HepG2 (cell line): ENCODE data around the gene P2RX1. TPM values are rescaled to one million over a fixed set of nuclear protein-coding genes. Genes with fewer than 3 reads are reported as not detected.
A peak's percentile ranks its signal among the peaks of the same experiment; 100 is the strongest.

Experiments
- ASH2L ChIP-seq: fragments of 300-600, 200-600 bp; sonication (generic); IDR thresholded peaks from 2 replicates; pipeline ENCODE4 v1.7.0; 2017; ENCODE audit warnings: low read depth, mild to moderate bottlenecking, moderate library complexity, mixed read lengths, low read length; ENCODE audit not compliant: insufficient read length
- BHLHE40 ChIP-seq: IDR thresholded peaks from 2 replicates; pipeline ENCODE4 v1.6.1; 2011; ENCODE audit warnings: low read length, improper control_type of control experiment
- FOXA1 ChIP-seq, 2 experiments: fragments of 450-650 bp in 1 of 2; sonication (generic) in 1 of 2; formaldehyde crosslinking in 1 of 2; IDR thresholded peaks; 2 replicates each; pipeline versions ENCODE4 v1.4.0 to v1.6.1; 2016 to 2020; ENCODE audit warnings: missing genetic modification reagents in 1 of 2
- FOXA3 ChIP-seq: IDR thresholded peaks from 2 replicates; pipeline ENCODE4 v1.6.1; 2016; ENCODE audit warnings: missing genetic modification reagents, missing compliant biosample characterization
- JUN ChIP-seq: sonication (generic); formaldehyde crosslinking; IDR thresholded peaks from 2 replicates; pipeline ENCODE4 v1.4.0; 2020; ENCODE audit warnings: mild to moderate bottlenecking, missing genetic modification reagents
- KLF6 ChIP-seq: IDR thresholded peaks from 2 replicates; pipeline ENCODE4 v1.8.0; 2016; ENCODE audit warnings: missing biosample characterization, missing genetic modification reagents
- LCORL ChIP-seq, 2 experiments: fragments of 450-650 bp in 1 of 2; sonication (generic) in 1 of 2; formaldehyde crosslinking in 1 of 2; IDR thresholded peaks; 2 replicates each; pipeline versions ENCODE4 v1.5.0 to v1.6.1; 2017 to 2020; ENCODE audit warnings: antibody characterized with exemption in 1 of 2, missing genetic modification reagents in 1 of 2
- PTBP1 ChIP-seq: fragments of 200-400 bp; formaldehyde crosslinking; IDR thresholded peaks from 2 replicates; pipeline ENCODE4 v1.6.1; 2018; ENCODE audit warnings: low read length, low read depth; ENCODE audit not compliant: poor library complexity, severe bottlenecking
- SALL1 ChIP-seq: sonication (generic); formaldehyde crosslinking; IDR thresholded peaks from 2 replicates; pipeline ENCODE4 v1.8.0; 2022; ENCODE audit warnings: mild to moderate bottlenecking, missing genetic modification reagents
- SATB2 ChIP-seq: sonication (generic); formaldehyde crosslinking; IDR thresholded peaks from 2 replicates; pipeline ENCODE4 v1.5.0; 2020; ENCODE audit warnings: missing genetic modification reagents
- SP4 ChIP-seq: sonication (generic); formaldehyde crosslinking; IDR thresholded peaks from 2 replicates; pipeline ENCODE4 v1.8.1; 2023; ENCODE audit warnings: mild to moderate bottlenecking, missing genetic modification reagents
- SPEN ChIP-seq: sonication (generic); formaldehyde crosslinking; IDR thresholded peaks from 2 replicates; pipeline ENCODE4 v1.5.1; 2020; ENCODE audit warnings: low read depth, mild to moderate bottlenecking, missing genetic modification reagents
- TRIM22 ChIP-seq: fragments of 450-650 bp; IDR thresholded peaks from 2 replicates; pipeline ENCODE4 v1.6.1; 2017
- ZFX ChIP-seq: sonication (generic); formaldehyde crosslinking; IDR thresholded peaks from 2 replicates; pipeline ENCODE4 v1.4.0; 2020; ENCODE audit warnings: mild to moderate bottlenecking, low read depth, missing genetic modification reagents, moderate library complexity
- ZFY ChIP-seq: sonication (generic); formaldehyde crosslinking; IDR thresholded peaks from 2 replicates; pipeline ENCODE4 v1.4.0; 2020; ENCODE audit warnings: missing genetic modification reagents
- ZNF234 ChIP-seq: sonication (generic); formaldehyde crosslinking; conservative IDR thresholded peaks from 2 replicates; pipeline ENCODE4 v1.5.1; 2020; ENCODE audit warnings: mild to moderate bottlenecking, missing genetic modification reagents
- ZNF264 ChIP-seq: sonication (generic); formaldehyde crosslinking; IDR thresholded peaks from 2 replicates; pipeline ENCODE4 v1.4.0; 2020; ENCODE audit warnings: missing genetic modification reagents
- ZNF501 ChIP-seq: sonication (generic); formaldehyde crosslinking; IDR thresholded peaks from 2 replicates; pipeline ENCODE4 v1.5.1; 2020; ENCODE audit warnings: mild to moderate bottlenecking, moderate library complexity, missing genetic modification reagents
- ZNF577 ChIP-seq: sonication (generic); formaldehyde crosslinking; IDR thresholded peaks from 2 replicates; pipeline ENCODE4 v1.4.0; 2020; ENCODE audit warnings: mild to moderate bottlenecking, low read depth, missing genetic modification reagents, borderline replicate concordance
- ZNF619 ChIP-seq: sonication (generic); formaldehyde crosslinking; IDR thresholded peaks from 2 replicates; pipeline ENCODE4 v1.4.0; 2020; ENCODE audit warnings: mild to moderate bottlenecking, missing genetic modification reagents
- ZNF7 ChIP-seq: IDR thresholded peaks from 2 replicates; pipeline ENCODE4 v1.6.1; 2016; ENCODE audit warnings: missing biosample characterization, missing genetic modification reagents
- ZNF879 ChIP-seq: sonication (generic); formaldehyde crosslinking; IDR thresholded peaks from 2 replicates; pipeline ENCODE4 v1.8.1; 2023; ENCODE audit warnings: missing genetic modification reagents
- polyA plus RNA-seq, 8 experiments: library from polyadenylated mRNA; depleted of rRNA in 3 of 8; stranded (reverse) in 7 of 8; unstranded in 1 of 8; fragments of >200 nt; fragmentation: Illumina TruSeq in 4 of 8; extraction: Trizol in 4 of 8; gene quantifications; 2 replicates each; pipeline versions ENCODE4 v1.2.1 to v1.2.3, GENCODE V29; 2011 to 2016; ENCODE audit warnings: low read depth in 4 of 8, missing spikeins in 1 of 8, mixed read lengths in 1 of 8; ENCODE audit not compliant: insufficient read depth in 1 of 8
- total RNA-seq, 5 experiments: library from RNA; depleted of rRNA; stranded (reverse); fragments of >200 nt; fragmentation: Illumina TruSeq; extraction: Trizol; gene quantifications; 2 replicates each; pipeline ENCODE4 v1.2.3, GENCODE V29; 2016; ENCODE audit warnings: low read depth in 1 of 5
- TF ChIP-seq, protein P1 (sequence below): sonication (generic); formaldehyde crosslinking; conservative IDR thresholded peaks from 2 replicates; pipeline ENCODE4 v1.4.0; 2020; ENCODE audit warnings: missing genetic modification reagents
- TF ChIP-seq, protein P2 (sequence below): sonication (generic); formaldehyde crosslinking; IDR thresholded peaks from 2 replicates; pipeline ENCODE4 v1.4.0; 2020; ENCODE audit warnings: missing genetic modification reagents
- TF ChIP-seq, protein P3 (sequence below): sonication (generic); formaldehyde crosslinking; IDR thresholded peaks from 2 replicates; pipeline ENCODE4 v1.4.0; 2020; ENCODE audit warnings: missing genetic modification reagents, low read depth, mild to moderate bottlenecking, borderline replicate concordance
- TF ChIP-seq, protein P4 (sequence below): sonication (generic); formaldehyde crosslinking; IDR thresholded peaks from 2 replicates; pipeline ENCODE4 v1.5.0; 2020; ENCODE audit warnings: missing genetic modification reagents

P2RX1 gene
- total and polyA plus RNA-seq, 2 of the 13 experiments (the other 11 are each of a cell fraction or from before 2014, with no cell fraction given) = 0.04 to 0.50 TPM

DNA sequence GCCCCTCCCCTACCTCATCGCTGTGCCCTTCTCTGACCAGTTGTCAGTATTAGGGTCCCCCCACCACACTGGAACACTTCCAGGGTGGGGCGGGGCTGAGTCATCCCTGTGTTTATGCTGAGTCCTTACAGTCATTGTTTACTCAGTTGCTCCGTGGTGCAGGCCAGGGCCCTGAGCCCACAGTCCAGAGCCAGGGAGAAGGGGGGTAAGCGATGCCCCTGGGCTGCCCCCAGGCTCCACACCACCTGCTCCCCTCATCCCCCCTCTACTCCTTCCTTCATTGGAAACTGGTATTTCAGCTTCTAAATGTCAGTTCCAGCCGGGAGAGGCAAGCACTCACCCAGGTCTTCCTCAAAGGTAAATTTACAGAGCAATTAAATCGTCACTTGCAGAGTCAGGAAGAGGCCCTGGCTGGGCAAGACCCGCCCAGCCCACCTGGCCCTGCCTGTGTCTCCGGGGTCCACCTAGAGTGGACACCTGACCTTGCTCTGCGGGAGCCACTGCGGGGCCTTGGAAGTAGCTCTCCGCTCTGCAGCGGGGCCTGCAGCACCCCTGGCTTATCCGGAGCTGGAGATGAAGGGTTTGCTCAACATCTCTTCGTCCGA, 43.1 kb upstream of the P2RX1 start (continued):
- TF ChIP-seq, protein P1, sequence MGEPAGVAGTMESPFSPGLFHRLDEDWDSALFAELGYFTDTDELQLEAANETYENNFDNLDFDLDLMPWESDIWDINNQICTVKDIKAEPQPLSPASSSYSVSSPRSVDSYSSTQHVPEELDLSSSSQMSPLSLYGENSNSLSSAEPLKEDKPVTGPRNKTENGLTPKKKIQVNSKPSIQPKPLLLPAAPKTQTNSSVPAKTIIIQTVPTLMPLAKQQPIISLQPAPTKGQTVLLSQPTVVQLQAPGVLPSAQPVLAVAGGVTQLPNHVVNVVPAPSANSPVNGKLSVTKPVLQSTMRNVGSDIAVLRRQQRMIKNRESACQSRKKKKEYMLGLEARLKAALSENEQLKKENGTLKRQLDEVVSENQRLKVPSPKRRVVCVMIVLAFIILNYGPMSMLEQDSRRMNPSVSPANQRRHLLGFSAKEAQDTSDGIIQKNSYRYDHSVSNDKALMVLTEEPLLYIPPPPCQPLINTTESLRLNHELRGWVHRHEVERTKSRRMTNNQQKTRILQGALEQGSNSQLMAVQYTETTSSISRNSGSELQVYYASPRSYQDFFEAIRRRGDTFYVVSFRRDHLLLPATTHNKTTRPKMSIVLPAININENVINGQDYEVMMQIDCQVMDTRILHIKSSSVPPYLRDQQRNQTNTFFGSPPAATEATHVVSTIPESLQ = no peak
- TF ChIP-seq ZNF619 (CRISPR knock-in tag) (0 out of 2 replicates have a peak, but pooled peaks have one; percentile 33), KLF6 (no peak), ZNF879 (CRISPR knock-in tag) (no peak), ZNF234 (CRISPR knock-in tag) (no peak), FOXA3 (CRISPR knock-in tag) (peak; percentile 84), SPEN (CRISPR knock-in tag) (peak; percentile 47; the same call in 1 of the 2 replicates), ZNF501 (CRISPR knock-in tag) (0 out of 2 replicates have a peak, but pooled peaks have one; percentile 37), ZFX (CRISPR knock-in tag) (peak; percentile 68), BHLHE40 (no peak), PTBP1 (peak; percentile 13), SALL1 (CRISPR knock-in tag) (peak; percentile 58; the same call in 1 of the 2 replicates), ASH2L (no peak), TRIM22 (no peak), ZNF264 (CRISPR knock-in tag) (no peak), ZFY (CRISPR knock-in tag) (peak; percentile 48; the same call in 1 of the 2 replicates), JUN (peak; percentile 55; the same call in 1 of the 2 replicates), SATB2 (CRISPR knock-in tag) (no peak), SP4 (CRISPR knock-in tag) (peak; percentile 28; the same call in 1 of the 2 replicates), ZNF7 (CRISPR knock-in tag) (no peak), LCORL (IDR thresholded peaks at IDR 0.05) (no peak), LCORL (CRISPR knock-in tag; IDR thresholded peaks at IDR 0.05) (peak; percentile 64; the same call in 1 of the 2 replicates), ZNF577 (CRISPR knock-in tag) (no peak), FOXA1 (IDR thresholded peaks at IDR 0.05) (no peak), FOXA1 (CRISPR knock-in tag; IDR thresholded peaks at IDR 0.05) (peak; percentile 85)
- TF ChIP-seq, protein P2, sequence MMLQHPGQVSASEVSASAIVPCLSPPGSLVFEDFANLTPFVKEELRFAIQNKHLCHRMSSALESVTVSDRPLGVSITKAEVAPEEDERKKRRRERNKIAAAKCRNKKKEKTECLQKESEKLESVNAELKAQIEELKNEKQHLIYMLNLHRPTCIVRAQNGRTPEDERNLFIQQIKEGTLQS (CRISPR knock-in tag) = peak; percentile 78
- TF ChIP-seq, protein P3, sequence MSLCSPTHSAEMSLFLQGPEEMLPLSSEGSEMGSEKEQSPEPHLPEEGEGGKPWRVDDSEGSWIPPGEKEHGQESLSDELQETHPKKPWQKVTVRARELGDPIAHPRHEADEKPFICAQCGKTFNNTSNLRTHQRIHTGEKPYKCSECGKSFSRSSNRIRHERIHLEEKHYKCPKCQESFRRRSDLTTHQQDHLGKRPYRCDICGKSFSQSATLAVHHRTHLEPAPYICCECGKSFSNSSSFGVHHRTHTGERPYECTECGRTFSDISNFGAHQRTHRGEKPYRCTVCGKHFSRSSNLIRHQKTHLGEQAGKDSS (CRISPR knock-in tag) = no peak
- TF ChIP-seq, protein P4, sequence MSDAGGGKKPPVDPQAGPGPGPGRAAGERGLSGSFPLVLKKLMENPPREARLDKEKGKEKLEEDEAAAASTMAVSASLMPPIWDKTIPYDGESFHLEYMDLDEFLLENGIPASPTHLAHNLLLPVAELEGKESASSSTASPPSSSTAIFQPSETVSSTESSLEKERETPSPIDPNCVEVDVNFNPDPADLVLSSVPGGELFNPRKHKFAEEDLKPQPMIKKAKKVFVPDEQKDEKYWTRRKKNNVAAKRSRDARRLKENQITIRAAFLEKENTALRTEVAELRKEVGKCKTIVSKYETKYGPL (CRISPR knock-in tag) = no peak
